A673 (cell line): ENCODE measurements around the gene KCNK16. TPM values are rescaled to one million over a fixed set of nuclear protein-coding genes. Genes with fewer than 3 reads are reported as not detected.

Source experiments
- BruUV-seq: library from RNA; stranded (reverse); fragments of 400-500 nt; replicated peaks from 2 replicates; lab custom pipeline; 2021; lab: Mats Ljungman, UMichigan
- CTCF ChIA-PET: fragments of 300-600 bp; sonication (Branson Sonifier 250); formaldehyde crosslinking; loops from one replicate; lab custom pipeline; 2022; ENCODE audit warnings: antibody characterized with exemption; lab: Charles Lee
- POLR2A ChIA-PET: fragments of 300-600 bp; sonication (Branson Sonifier 250); formaldehyde crosslinking; loops from one replicate; lab custom pipeline; 2022; ENCODE audit warnings: antibody characterized with exemption; ENCODE audit not compliant: low non-redundant PET; lab: Charles Lee
- DNase-seq: peaks from one replicate; pipeline ENCODE4 v3.0.0-alpha.2; 2015; ENCODE audit warnings: low spot score
- H3K27ac ChIP-seq: fragments of 200-600 bp; sonication (generic); 2 replicates; pipeline ENCODE4 v1.5.1; 2016; ENCODE audit warnings: mixed run types, low read depth, mild to moderate bottlenecking, mixed read lengths, antibody characterized with exemption, low read length; ENCODE audit not compliant: poor library complexity, severe bottlenecking
- H3K27me3 ChIP-seq: fragments of 200-600 bp; sonication (generic); replicated peaks from 2 replicates; pipeline ENCODE4 v1.6.1; 2017; ENCODE audit warnings: mixed run types, low read depth, mild to moderate bottlenecking, mixed read lengths, antibody characterized with exemption, low read length; ENCODE audit not compliant: insufficient read depth, poor library complexity
- H3K36me3 ChIP-seq: fragments of 200-600 bp; sonication (generic); 2 replicates; pipeline ENCODE4 v1.6.1; 2016; ENCODE audit warnings: mixed run types, mild to moderate bottlenecking, mixed read lengths, antibody characterized with exemption, low read length; ENCODE audit not compliant: insufficient read depth, poor library complexity, severe bottlenecking
- H3K4me1 ChIP-seq: fragments of 200-600 bp; sonication (generic); 2 replicates; pipeline ENCODE4 v1.6.1; 2017; ENCODE audit warnings: mixed run types, mild to moderate bottlenecking, mixed read lengths, antibody characterized with exemption, low read length; ENCODE audit not compliant: insufficient read depth, poor library complexity, severe bottlenecking
- H3K4me3 ChIP-seq: fragments of 200-600 bp; sonication (generic); 2 replicates; pipeline ENCODE4 v1.5.1; 2016; ENCODE audit warnings: low read depth, mixed run types, mild to moderate bottlenecking, mixed read lengths, low read length; ENCODE audit not compliant: poor library complexity, severe bottlenecking
- H3K9me3 ChIP-seq: fragments of 200-600 bp; sonication (generic); 2 replicates; pipeline ENCODE4 v1.6.1; 2016; ENCODE audit warnings: mixed run types, low read depth, mild to moderate bottlenecking, mixed read lengths, antibody characterized with exemption, low read length; ENCODE audit not compliant: poor library complexity, severe bottlenecking
- CTCF ChIP-seq: fragments of 300-800, 200-600 bp; sonication (generic); conservative IDR thresholded peaks from 2 replicates; pipeline ENCODE4 v1.5.1; 2017; ENCODE audit warnings: low read depth, mild to moderate bottlenecking, antibody characterized with exemption, low read length, moderate library complexity, mixed read lengths
- EZH2 ChIP-seq: fragments of 200-600 bp; sonication (generic); IDR thresholded peaks from 2 replicates; pipeline ENCODE4 v1.6.1; 2017; ENCODE audit warnings: borderline replicate concordance, low read depth, mild to moderate bottlenecking, mixed read lengths, antibody characterized with exemption, low read length; ENCODE audit not compliant: poor library complexity, severe bottlenecking
- intact Hi-C: fragments of 100-400 bp; cut with micrococcal nuclease; formaldehyde crosslinking; loops from one replicate; pipeline ENCODE4 v1.10.0; 2022; ENCODE audit not compliant: unreplicated experiment
- total RNA-seq: library from RNA; stranded (reverse); gene quantifications from 2 replicates; pipeline ENCODE4 v1.2.3, GENCODE V29; 2021

The KCNK16 gene
- total RNA-seq, 1 experiment from 2014 or later = not detected

- H3K36me3 ChIP-seq = no peaks in the 10 kb centered on the region
- DNase-seq = no peak
- intact Hi-C loops = no loop called here
- no peaks in the 10 kb centered on the region for H3K4me1 ChIP-seq
- POLR2A ChIA-PET = no interaction called here
- no peak overlapping the region for H3K4me3 ChIP-seq
- H3K27ac ChIP-seq = no peak overlapping the region
- BruUV-seq = no TSS peak
- H3K9me3 ChIP-seq = no peaks in the 10 kb centered on the region
- CTCF ChIA-PET = no interaction called here
- TF ChIP-seq EZH2 (no peak), CTCF (no peak)
- peaks cover 45% of the 10 kb centered on the region for H3K27me3 ChIP-seq
Measured at GRCh38 chr6:39295611-39296011, 26.9 kb downstream of the KCNK16 start.

- Histone ChIP-seq H3K36me3 (no peaks in the 10 kb centered on the region), H3K27ac (no peak overlapping the region), H3K27me3 (peaks cover 46% of the 10 kb centered on the region), H3K4me3 (no peak overlapping the region), H3K9me3 (no peaks in the 10 kb centered on the region), H3K4me1 (no peaks in the 10 kb centered on the region)
- no peak for TF ChIP-seq EZH2
- no peak for TF ChIP-seq CTCF
- BruUV-seq = no TSS peak
- no peak for DNase-seq
- CTCF ChIA-PET = no interaction called here
- intact Hi-C loops = no loop called here
- POLR2A ChIA-PET = no interaction called here
Measured at GRCh38 chr6:39294899-39295298, 27.6 kb downstream of the KCNK16 start.

GRCh38 chr6:39294133-39294532, 28.4 kb downstream of the KCNK16 start:
- no peak for DNase-seq
- ChIA-PET CTCF (no interaction called here), POLR2A (no interaction called here)
- peaks cover 47% of the 10 kb centered on the region for H3K27me3 ChIP-seq
- intact Hi-C loops = no loop called here
- no peaks in the 10 kb centered on the region for H3K36me3 ChIP-seq
- no peak overlapping the region for H3K27ac ChIP-seq
- no TSS peak for BruUV-seq
- TF ChIP-seq CTCF (no peak), EZH2 (no peak)
- no peak overlapping the region for H3K4me3 ChIP-seq
- H3K4me1 ChIP-seq = no peaks in the 10 kb centered on the region
- no peaks in the 10 kb centered on the region for H3K9me3 ChIP-seq
